GM23338 (cell line): ENCODE results near the gene IGF2R. TPM values are rescaled to one million over a fixed set of nuclear protein-coding genes. Genes with fewer than 3 reads are reported as not detected.

Experiments
- ATAC-seq: fragments of 200-7000 bp; cut with Tn5 transposase; 3 replicates; pipeline ENCODE4 v1.9.1; 2020
- DNase-seq: peaks from one replicate; pipeline ENCODE4 v3.0.0-alpha.2; 2015; ENCODE audit warnings: low spot score
- H2AFZ ChIP-seq: fragments of 200-600 bp; sonication (generic); 2 replicates; pipeline ENCODE4 v1.8.0; 2016; ENCODE audit warnings: antibody characterized with exemption, mild to moderate bottlenecking, moderate library complexity
- H3F3A ChIP-seq: fragments of 200-600 bp; sonication (generic); replicated peaks from 2 replicates; pipeline ENCODE4 v1.8.0; 2017; ENCODE audit warnings: antibody characterized with exemption, mixed run types, low read depth
- H3K27ac ChIP-seq: fragments of 200-600 bp; sonication (generic); 2 replicates; pipeline ENCODE4 v1.6.1; 2016; ENCODE audit warnings: low read depth
- H3K27me3 ChIP-seq: fragments of 200-600 bp; sonication (generic); 2 replicates; pipeline ENCODE4 v1.8.0; 2016; ENCODE audit warnings: mild to moderate bottlenecking, mixed run types, moderate library complexity; ENCODE audit not compliant: insufficient read depth
- H3K36me3 ChIP-seq: fragments of 200-600 bp; sonication (generic); 2 replicates; pipeline ENCODE4 v1.8.0; 2016; ENCODE audit warnings: mild to moderate bottlenecking; ENCODE audit not compliant: insufficient read depth
- H3K4me1 ChIP-seq: fragments of 200-600 bp; sonication (generic); 2 replicates; pipeline ENCODE4 v1.8.0; 2016; ENCODE audit warnings: mild to moderate bottlenecking, moderate library complexity; ENCODE audit not compliant: insufficient read depth
- H3K4me2 ChIP-seq: fragments of 200-600 bp; sonication (generic); 2 replicates; pipeline ENCODE4 v1.7.1; 2017; ENCODE audit warnings: mixed run types
- H3K4me3 ChIP-seq: fragments of 200-600 bp; sonication (generic); 2 replicates; pipeline ENCODE4 v1.6.1; 2016; ENCODE audit warnings: mixed run types
- H3K79me2 ChIP-seq: fragments of 200-600 bp; sonication (generic); replicated peaks from 2 replicates; pipeline ENCODE4 v1.8.0; 2017; ENCODE audit warnings: mild to moderate bottlenecking; ENCODE audit not compliant: insufficient read depth
- H3K9me2 ChIP-seq: fragments of 200-600 bp; sonication (generic); 2 replicates; pipeline ENCODE4 v1.8.0; 2017; ENCODE audit not compliant: insufficient read depth
- H4K20me1 ChIP-seq: fragments of 200-600 bp; sonication (generic); replicated peaks from 2 replicates; pipeline ENCODE4 v1.8.0; 2017; ENCODE audit warnings: mild to moderate bottlenecking; ENCODE audit not compliant: insufficient read depth
- H3K27ac Mint-ChIP-seq: 2 replicates; pipeline ENCODE4 v1.8.0; 2020; ENCODE audit warnings: inconsistent platforms, mild to moderate bottlenecking, moderate library complexity, mixed read lengths
- H3K27me3 Mint-ChIP-seq: 3 replicates; pipeline ENCODE4 v1.8.0; 2022; ENCODE audit warnings: low read depth, mild to moderate bottlenecking, moderate library complexity, mixed read lengths, inconsistent platforms; ENCODE audit not compliant: insufficient read depth, poor library complexity
- H3K36me3 Mint-ChIP-seq: 3 replicates; pipeline ENCODE4 v1.8.0; 2021; ENCODE audit warnings: low read depth, mild to moderate bottlenecking, inconsistent platforms, moderate library complexity, mixed read lengths
- H3K4me1 Mint-ChIP-seq: 3 replicates; pipeline ENCODE4 v1.8.0; 2020; ENCODE audit warnings: mild to moderate bottlenecking, inconsistent platforms, mixed read lengths
- H3K4me3 Mint-ChIP-seq: 3 replicates; pipeline ENCODE4 v1.8.0; 2021; ENCODE audit warnings: moderate library complexity, mild to moderate bottlenecking, inconsistent platforms, mixed read lengths
- H3K9me3 Mint-ChIP-seq: 3 replicates; pipeline ENCODE4 v1.8.0; 2020; ENCODE audit warnings: moderate library complexity, mild to moderate bottlenecking, inconsistent platforms, mixed read lengths
- CREB1 ChIP-seq: fragments of 250-450 bp; sonication (Bioruptor Pico); IDR thresholded peaks from 2 replicates; pipeline ENCODE4 v1.5.0; 2020; ENCODE audit warnings: low read depth, mild to moderate bottlenecking, moderate library complexity
- CTCF ChIP-seq, 2 experiments: fragments of 200-600 bp in 1 of 2; sonication (generic) in 1 of 2; conservative IDR thresholded peaks; 2 replicates each; pipeline versions ENCODE4 v1.5.1 to v1.6.1; 2016 to 2017; ENCODE audit warnings: antibody characterized with exemption in 2 of 2, low read depth in 2 of 2, mild to moderate bottlenecking in 2 of 2, moderate library complexity in 1 of 2
- JUNB ChIP-seq: IDR thresholded peaks from one replicate; pipeline ENCODE4 v1.6.1; 2016; ENCODE audit warnings: antibody characterized with exemption; ENCODE audit not compliant: unreplicated experiment
- STAT1 ChIP-seq: IDR thresholded peaks from one replicate; pipeline ENCODE4 v1.6.1; 2016; ENCODE audit warnings: antibody characterized with exemption; ENCODE audit not compliant: unreplicated experiment
- ZNF331 ChIP-seq: fragments of 250-450 bp; sonication (Bioruptor Pico); IDR thresholded peaks from 2 replicates; pipeline ENCODE4 v1.5.0; 2020; ENCODE audit warnings: low read depth, mild to moderate bottlenecking, moderate library complexity
- ZNF462 ChIP-seq: fragments of 250-450 bp; sonication (Bioruptor Pico); IDR thresholded peaks from 2 replicates; pipeline ENCODE4 v1.5.0; 2020; ENCODE audit warnings: mild to moderate bottlenecking, moderate library complexity
- polyA plus RNA-seq: library from polyadenylated mRNA; unstranded; fragments of >200 nt; fragmentation: Nextera tagmentation; extraction: Ambion mirVana; gene quantifications from 2 replicates; pipeline ENCODE4 v1.2.1, GENCODE V29; 2016
- total RNA-seq: library from RNA; depleted of rRNA; stranded (reverse); fragments of >200 nt; shearing (Covaris generic); gene quantifications from 2 replicates; pipeline ENCODE4 v1.2.3, GENCODE V29; 2014

IGF2R gene
- total and polyA plus RNA-seq, 2 experiments from 2014 or later, result 12.5 to 76.4 TPM

GRCh38 chr6:159969921-159970320, 1.0 kb downstream of the IGF2R start (continued):
- no peak for TF ChIP-seq ZNF462 (CRISPR knock-in tag)
- TF ChIP-seq CREB1 (CRISPR knock-in tag), result no peak
- no peak for TF ChIP-seq CTCF (conservative IDR thresholded peaks at IDR 0.05; ENCODE audit: low read depth in 2 of 2)
- TF ChIP-seq STAT1, result no peak

- Histone ChIP-seq H2AFZ (no peak overlapping the region), H3K4me3 (peak overlapping the region; percentile 57), H3K4me2 (peak overlapping the region; percentile 80), H3F3A (no peaks in the 10 kb centered on the region), H4K20me1 (peaks cover 36% of the 10 kb centered on the region), H3K27ac (no peak overlapping the region), H3K9me2 (no peaks in the 10 kb centered on the region), H3K4me1 (peaks cover 47% of the 10 kb centered on the region), H3K79me2 (peaks cover 61% of the 10 kb centered on the region), H3K36me3 (no peaks in the 10 kb centered on the region), H3K27me3 (0 out of 2 replicates have a peak, but pooled peaks cover 15% of the 10 kb centered on the region)
- ATAC-seq (no peak), DNase-seq (no peak)
- H3K4me3 Mint-ChIP-seq, result peak overlapping the region; percentile 95
- H3K9me3 Mint-ChIP-seq, result no peaks in the 10 kb centered on the region
- no peak overlapping the region for H3K27ac Mint-ChIP-seq
- TF ChIP-seq ZNF331 (CRISPR knock-in tag), result no peak
- TF ChIP-seq JUNB, result no peak
- peaks cover 3% of the 10 kb centered on the region; the same call in 2 of the 3 replicates for H3K36me3 Mint-ChIP-seq
- H3K4me1 Mint-ChIP-seq, result peaks cover 53% of the 10 kb centered on the region
- H3K27me3 Mint-ChIP-seq, result peaks cover 4% of the 10 kb centered on the region
Measured at GRCh38 chr6:159970659-159971063, 1.8 kb downstream of the IGF2R start.
